ENCODE measurements around the gene LTBP3. TPM values are rescaled to one million over a fixed set of nuclear protein-coding genes. Genes with fewer than 3 reads are reported as not detected.

The LTBP3 gene
- total and polyA plus RNA-seq, 4 donors, result 47.5 to 198 (median 114) TPM

- no peaks in the 10 kb centered on the region for H3K9me3 ChIP-seq (ENCODE audit: control insufficient read depth, insufficient read depth, low read length)
- no peaks in the 10 kb centered on the region for H3K27me3 ChIP-seq (ENCODE audit: control insufficient read depth, insufficient read depth, low read length)
- H3K36me3 ChIP-seq (ENCODE audit: control insufficient read depth, insufficient read depth, low read length), result no peaks in the 10 kb centered on the region
- H3K27ac ChIP-seq (ENCODE audit: low read depth, low read length), result peak overlapping the region; percentile 98
- DNase-seq (ENCODE audit: low read depth in 4 of 6, low spot score in 6 of 6), result peak in 2 of 6 donors; percentile 56 to 67
- WGBS (ENCODE audit: insufficient coverage), result 17% methylated on average over 5 of the region's 8 CpGs
- H3K4me1 ChIP-seq (ENCODE audit: control insufficient read depth, insufficient read depth, low read length), result peaks cover 93% of the 10 kb centered on the region
- H3K4me3 ChIP-seq (ENCODE audit: low read depth, low read length), result no peak overlapping the region
Observed at GRCh38 chr11:65489706-65490320, 68.3 kb downstream of the LTBP3 start.

GRCh38 chr11:65489035-65489705, 69.0 kb downstream of the LTBP3 start:
- WGBS (ENCODE audit: insufficient coverage), result 11% methylated on average over 8 of the region's 10 CpGs
- no peak overlapping the region for H3K4me3 ChIP-seq (ENCODE audit: low read depth, low read length)
- H3K9me3 ChIP-seq (ENCODE audit: control insufficient read depth, insufficient read depth, low read length), result no peaks in the 10 kb centered on the region
- no peaks in the 10 kb centered on the region for H3K27me3 ChIP-seq (ENCODE audit: control insufficient read depth, insufficient read depth, low read length)
- no peaks in the 10 kb centered on the region for H3K36me3 ChIP-seq (ENCODE audit: control insufficient read depth, insufficient read depth, low read length)
- DNase-seq (ENCODE audit: low read depth in 4 of 6, low spot score in 6 of 6), result peak in 2 of 6 donors; percentile 33 to 65
- peak overlapping the region; percentile 98 for H3K27ac ChIP-seq (ENCODE audit: low read depth, low read length)
- peaks cover 90% of the 10 kb centered on the region for H3K4me1 ChIP-seq (ENCODE audit: control insufficient read depth, insufficient read depth, low read length)

Small RNA genes within 50 kb of the gene (small RNA-seq; reads per million reads assigned to genes)
- gene AP001362.1 (ENCODE audit: low replicate concordance), result not detected
- gene RF01684 (ENCODE audit: low replicate concordance), result not detected

Other genes with a start within 250 kb of the LTBP3 start
- gene CDC42EP2, start 243.5 kb downstream of the LTBP3 start, total RNA-seq, result 1 to 10 TPM; 5.7 to 8.5 TPM
- 1 to 10 TPM; 5.7 to 10.0 TPM for gene CDC42EP2, start 243.5 kb downstream of the LTBP3 start, polyA plus RNA-seq (ENCODE audit: insufficient read length in 2 of 2)
- gene DPF2, start 224.5 kb downstream of the LTBP3 start, total RNA-seq, result 10 to 100 TPM; 28.0 to 52.7 TPM
- 10 to 100 TPM; 72.8 to 84.0 TPM for gene DPF2, start 224.5 kb downstream of the LTBP3 start, polyA plus RNA-seq (ENCODE audit: insufficient read length in 2 of 2)
- 1 to 10 TPM; 1.4 TPM for gene TIGD3, start 203.6 kb downstream of the LTBP3 start, total RNA-seq
- 1 to 10 TPM; 3.4 to 3.7 TPM for gene TIGD3, start 203.6 kb downstream of the LTBP3 start, polyA plus RNA-seq (ENCODE audit: insufficient read length in 2 of 2)
- 1 to 10 TPM; 2.3 to 3.1 TPM for gene SLC25A45, start 175.7 kb downstream of the LTBP3 start, total RNA-seq
- 1 to 10 TPM; 1.8 to 3.7 TPM for gene SLC25A45, start 175.7 kb downstream of the LTBP3 start, polyA plus RNA-seq (ENCODE audit: insufficient read length in 2 of 2)
- gene FRMD8, start 171.7 kb downstream of the LTBP3 start, total RNA-seq, result 10 to 100 TPM; 16.7 to 18.7 TPM
- gene FRMD8, start 171.7 kb downstream of the LTBP3 start, polyA plus RNA-seq (ENCODE audit: insufficient read length in 2 of 2), result 10 to 100 TPM; 16.3 to 19.3 TPM
- 10 to 100 TPM; 27.4 to 63.7 TPM for gene NEAT1, start 135.6 kb downstream of the LTBP3 start, total RNA-seq
- gene NEAT1, start 135.6 kb downstream of the LTBP3 start, polyA plus RNA-seq (ENCODE audit: insufficient read length in 2 of 2), result 10 to 100 TPM; 63.6 to 73.6 TPM
- over 10,000 TPM in 1 of 2 donors, 1,000 to 10,000 TPM in 1; 7,855 to 14,973 TPM for gene MALAT1, start 59.3 kb downstream of the LTBP3 start, total RNA-seq
- gene MALAT1, start 59.3 kb downstream of the LTBP3 start, polyA plus RNA-seq (ENCODE audit: insufficient read length in 2 of 2), result 100 to 1,000 TPM; 557 to 615 TPM
- gene SCYL1, start 33.3 kb downstream of the LTBP3 start, total RNA-seq, result 10 to 100 TPM; 41.8 to 79.8 TPM
- gene SCYL1, start 33.3 kb downstream of the LTBP3 start, polyA plus RNA-seq (ENCODE audit: insufficient read length in 2 of 2), result 10 to 100 TPM; 84.0 to 87.5 TPM
- 10 to 100 TPM; 14.7 to 25.6 TPM for gene ZNRD2, start 12.1 kb upstream of the LTBP3 start, total RNA-seq
- gene ZNRD2, start 12.1 kb upstream of the LTBP3 start, polyA plus RNA-seq (ENCODE audit: insufficient read length in 2 of 2), result 10 to 100 TPM; 82.5 to 87.2 TPM
- gene FAM89B, start 14.2 kb upstream of the LTBP3 start, total RNA-seq, result 10 to 100 TPM in 1 of 2 donors, 1 to 10 TPM in 1; 7.0 to 49.2 TPM
- 10 to 100 TPM; 48.6 to 49.0 TPM for gene FAM89B, start 14.2 kb upstream of the LTBP3 start, polyA plus RNA-seq (ENCODE audit: insufficient read length in 2 of 2)
- gene EHBP1L1, start 17.7 kb upstream of the LTBP3 start, total RNA-seq, result 10 to 100 TPM; 13.9 to 24.0 TPM
- gene EHBP1L1, start 17.7 kb upstream of the LTBP3 start, polyA plus RNA-seq (ENCODE audit: insufficient read length in 2 of 2), result 10 to 100 TPM; 20.3 to 30.1 TPM
- under 1 TPM; 0.20 to 0.44 TPM for gene KCNK7, start 37.4 kb upstream of the LTBP3 start, total RNA-seq
- under 1 TPM; 0.77 to 0.90 TPM for gene KCNK7, start 37.4 kb upstream of the LTBP3 start, polyA plus RNA-seq (ENCODE audit: insufficient read length in 2 of 2)
- gene MAP3K11, start 55.9 kb upstream of the LTBP3 start, total RNA-seq, result 10 to 100 TPM; 16.8 to 28.9 TPM
- gene MAP3K11, start 55.9 kb upstream of the LTBP3 start, polyA plus RNA-seq (ENCODE audit: insufficient read length in 2 of 2), result 10 to 100 TPM; 31.2 to 38.1 TPM
- 10 to 100 TPM; 10.4 to 15.3 TPM for gene PCNX3, start 57.4 kb upstream of the LTBP3 start, total RNA-seq
- gene PCNX3, start 57.4 kb upstream of the LTBP3 start, polyA plus RNA-seq (ENCODE audit: insufficient read length in 2 of 2), result 10 to 100 TPM; 35.7 to 41.6 TPM
- gene SIPA1, start 79.7 kb upstream of the LTBP3 start, total RNA-seq, result 10 to 100 TPM; 10.6 to 34.2 TPM
- gene SIPA1, start 79.7 kb upstream of the LTBP3 start, polyA plus RNA-seq (ENCODE audit: insufficient read length in 2 of 2), result 10 to 100 TPM; 35.4 to 43.6 TPM
- gene RELA, start 104.6 kb upstream of the LTBP3 start, total RNA-seq, result 10 to 100 TPM; 14.5 to 29.4 TPM
- 10 to 100 TPM; 53.9 to 57.7 TPM for gene RELA, start 104.6 kb upstream of the LTBP3 start, polyA plus RNA-seq (ENCODE audit: insufficient read length in 2 of 2)
- gene KAT5, start 153.9 kb upstream of the LTBP3 start, total RNA-seq, result 10 to 100 TPM; 41.5 to 74.5 TPM
- 10 to 100 TPM; 80.3 to 81.2 TPM for gene KAT5, start 153.9 kb upstream of the LTBP3 start, polyA plus RNA-seq (ENCODE audit: insufficient read length in 2 of 2)
- gene RNASEH2C, start 162.4 kb upstream of the LTBP3 start, total RNA-seq, result 10 to 100 TPM; 11.8 to 52.6 TPM
- gene RNASEH2C, start 162.4 kb upstream of the LTBP3 start, polyA plus RNA-seq (ENCODE audit: insufficient read length in 2 of 2), result 10 to 100 TPM; 48.0 to 56.5 TPM
- gene AP5B1, start 222.6 kb upstream of the LTBP3 start, total RNA-seq, result 1 to 10 TPM; 5.0 to 6.4 TPM
- 1 to 10 TPM; 6.9 to 9.3 TPM for gene AP5B1, start 222.6 kb upstream of the LTBP3 start, polyA plus RNA-seq (ENCODE audit: insufficient read length in 2 of 2)
- not detected for gene OVOL1, start 228.7 kb upstream of the LTBP3 start, total RNA-seq
- gene OVOL1, start 228.7 kb upstream of the LTBP3 start, polyA plus RNA-seq (ENCODE audit: insufficient read length in 2 of 2), result under 1 TPM in 1 of 2 donors, not detected in 1; 0.09 TPM

Measured in spinal cord (tissue), 10 donors.